Peyer's patch (tissue), 4 donors: ENCODE results near the gene CXCL6.

ENCODE experiments used
- POLR2A ChIP-seq, 2 donors: fragments of 450-650 bp; IDR thresholded peaks; one replicate each; pipeline ENCODE4 v1.5.1; 2017; ENCODE audit warnings: antibody characterized with exemption in 2 of 2, mild to moderate bottlenecking in 2 of 2, moderate library complexity in 2 of 2
- TF ChIP-seq, protein P1 (sequence below), 6 experiments: fragments of 450-650 bp in 4 of 6; fragments of 200-600 bp in 2 of 6; sonication (generic) in 1 of 6; IDR thresholded peaks; one replicate each; pipeline ENCODE4 v1.5.1; 2017 to 2019; ENCODE audit warnings: antibody characterized with exemption in 6 of 6, mild to moderate bottlenecking in 3 of 6, moderate library complexity in 1 of 6

GRCh38 chr4:73875401-73875800 is 38.9 kb downstream of the CXCL6 start:
- TF ChIP-seq, protein P1, sequence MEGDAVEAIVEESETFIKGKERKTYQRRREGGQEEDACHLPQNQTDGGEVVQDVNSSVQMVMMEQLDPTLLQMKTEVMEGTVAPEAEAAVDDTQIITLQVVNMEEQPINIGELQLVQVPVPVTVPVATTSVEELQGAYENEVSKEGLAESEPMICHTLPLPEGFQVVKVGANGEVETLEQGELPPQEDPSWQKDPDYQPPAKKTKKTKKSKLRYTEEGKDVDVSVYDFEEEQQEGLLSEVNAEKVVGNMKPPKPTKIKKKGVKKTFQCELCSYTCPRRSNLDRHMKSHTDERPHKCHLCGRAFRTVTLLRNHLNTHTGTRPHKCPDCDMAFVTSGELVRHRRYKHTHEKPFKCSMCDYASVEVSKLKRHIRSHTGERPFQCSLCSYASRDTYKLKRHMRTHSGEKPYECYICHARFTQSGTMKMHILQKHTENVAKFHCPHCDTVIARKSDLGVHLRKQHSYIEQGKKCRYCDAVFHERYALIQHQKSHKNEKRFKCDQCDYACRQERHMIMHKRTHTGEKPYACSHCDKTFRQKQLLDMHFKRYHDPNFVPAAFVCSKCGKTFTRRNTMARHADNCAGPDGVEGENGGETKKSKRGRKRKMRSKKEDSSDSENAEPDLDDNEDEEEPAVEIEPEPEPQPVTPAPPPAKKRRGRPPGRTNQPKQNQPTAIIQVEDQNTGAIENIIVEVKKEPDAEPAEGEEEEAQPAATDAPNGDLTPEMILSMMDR (IDR thresholded peaks at IDR 0.05): no peak
- no peak for TF ChIP-seq POLR2A (IDR thresholded peaks at IDR 0.05)
